SK-N-SH treated with all-trans-retinoic acid at 6 μM for 48 hours (cell line): Measurements from ENCODE around the gene TLCD5.

ENCODE experiments used
- OSR1 ChIP-seq: fragments of 250-450 bp; sonication (Bioruptor Pico); IDR thresholded peaks from 2 replicates; pipeline ENCODE4 v1.8.0; 2022; ENCODE audit warnings: moderate library complexity, mild to moderate bottlenecking, inconsistent platforms
- PPARA ChIP-seq: fragments of 250-450 bp; sonication (Bioruptor Pico); IDR thresholded peaks from 2 replicates; pipeline ENCODE4 v1.5.0; 2020; ENCODE audit warnings: mild to moderate bottlenecking, borderline replicate concordance
- RARB ChIP-seq: fragments of 250-450 bp; sonication (Bioruptor Pico); IDR thresholded peaks from 2 replicates; pipeline ENCODE4 v1.8.0; 2021; ENCODE audit warnings: mild to moderate bottlenecking, moderate library complexity
- ZFP3 ChIP-seq: fragments of 250-450 bp; sonication (Bioruptor Pico); IDR thresholded peaks from 2 replicates; pipeline ENCODE4 v1.5.0; 2020; ENCODE audit warnings: mild to moderate bottlenecking, moderate library complexity
- TF ChIP-seq, protein P1 (sequence below): fragments of 250-450 bp; sonication (Bioruptor Pico); IDR thresholded peaks from 2 replicates; pipeline ENCODE4 v1.8.0; 2020; ENCODE audit warnings: mild to moderate bottlenecking, moderate library complexity, borderline replicate concordance
- TF ChIP-seq, protein P2 (sequence below): fragments of 250-450 bp; sonication (Bioruptor Pico); IDR thresholded peaks from 2 replicates; pipeline ENCODE4 v1.5.1; 2020; ENCODE audit warnings: low read depth, mild to moderate bottlenecking, moderate library complexity

DNA sequence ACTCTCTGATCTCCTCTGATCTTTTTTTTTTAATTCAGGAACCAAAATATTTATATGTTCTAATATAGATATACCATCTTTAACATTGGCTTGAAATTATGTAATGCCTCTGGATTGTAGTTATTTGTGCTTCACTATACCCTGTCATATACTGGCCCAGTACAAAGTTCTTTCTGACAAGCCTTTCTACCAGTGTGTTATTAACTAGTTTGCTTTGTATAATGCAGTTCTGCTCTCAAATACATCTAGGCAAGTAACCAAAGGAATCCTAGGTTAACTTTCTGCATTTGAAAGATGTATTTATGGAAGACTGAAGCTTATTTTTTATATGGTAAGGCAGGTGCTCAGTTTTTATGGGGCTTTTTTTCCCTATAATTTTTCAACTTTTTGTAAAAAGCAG lies 47.2 kb downstream of the TLCD5 start:
- TF ChIP-seq OSR1 (CRISPR knock-in tag) (no peak), RARB (no peak), ZFP3 (CRISPR knock-in tag) (no peak), PPARA (CRISPR knock-in tag) (no peak)
- TF ChIP-seq, protein P1, sequence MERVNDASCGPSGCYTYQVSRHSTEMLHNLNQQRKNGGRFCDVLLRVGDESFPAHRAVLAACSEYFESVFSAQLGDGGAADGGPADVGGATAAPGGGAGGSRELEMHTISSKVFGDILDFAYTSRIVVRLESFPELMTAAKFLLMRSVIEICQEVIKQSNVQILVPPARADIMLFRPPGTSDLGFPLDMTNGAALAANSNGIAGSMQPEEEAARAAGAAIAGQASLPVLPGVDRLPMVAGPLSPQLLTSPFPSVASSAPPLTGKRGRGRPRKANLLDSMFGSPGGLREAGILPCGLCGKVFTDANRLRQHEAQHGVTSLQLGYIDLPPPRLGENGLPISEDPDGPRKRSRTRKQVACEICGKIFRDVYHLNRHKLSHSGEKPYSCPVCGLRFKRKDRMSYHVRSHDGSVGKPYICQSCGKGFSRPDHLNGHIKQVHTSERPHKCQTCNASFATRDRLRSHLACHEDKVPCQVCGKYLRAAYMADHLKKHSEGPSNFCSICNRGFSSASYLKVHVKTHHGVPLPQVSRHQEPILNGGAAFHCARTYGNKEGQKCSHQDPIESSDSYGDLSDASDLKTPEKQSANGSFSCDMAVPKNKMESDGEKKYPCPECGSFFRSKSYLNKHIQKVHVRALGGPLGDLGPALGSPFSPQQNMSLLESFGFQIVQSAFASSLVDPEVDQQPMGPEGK (CRISPR knock-in tag), result no peak
- TF ChIP-seq, protein P2, sequence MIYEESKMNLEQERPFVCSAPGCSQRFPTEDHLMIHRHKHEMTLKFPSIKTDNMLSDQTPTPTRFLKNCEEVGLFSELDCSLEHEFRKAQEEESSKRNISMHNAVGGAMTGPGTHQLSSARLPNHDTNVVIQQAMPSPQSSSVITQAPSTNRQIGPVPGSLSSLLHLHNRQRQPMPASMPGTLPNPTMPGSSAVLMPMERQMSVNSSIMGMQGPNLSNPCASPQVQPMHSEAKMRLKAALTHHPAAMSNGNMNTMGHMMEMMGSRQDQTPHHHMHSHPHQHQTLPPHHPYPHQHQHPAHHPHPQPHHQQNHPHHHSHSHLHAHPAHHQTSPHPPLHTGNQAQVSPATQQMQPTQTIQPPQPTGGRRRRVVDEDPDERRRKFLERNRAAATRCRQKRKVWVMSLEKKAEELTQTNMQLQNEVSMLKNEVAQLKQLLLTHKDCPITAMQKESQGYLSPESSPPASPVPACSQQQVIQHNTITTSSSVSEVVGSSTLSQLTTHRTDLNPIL (CRISPR knock-in tag), result no peak
